AG09319 (cell line): Measurements from ENCODE around the gene WNK2.
"Not testable (repeated sequence)": the region's sequence is repeated elsewhere in the genome, so short reads cannot be mapped to it uniquely, and the experiment has no call there.

Source experiments
- DNase-seq: peaks from one replicate; pipeline ENCODE4 v3.0.0-alpha.2; 2010; ENCODE audit warnings: low read depth; ENCODE audit errors: extremely low read depth
- CTCF ChIP-seq: IDR thresholded peaks from 2 replicates; pipeline ENCODE4 v1.5.1; 2011; ENCODE audit warnings: low read depth, mild to moderate bottlenecking, inconsistent platforms, low read length, moderate library complexity

Gene WNK2

GRCh38 chr9:93246111-93246510 is 62.2 kb downstream of the WNK2 start:
- DNase-seq: no peak
- TF ChIP-seq CTCF: no peak

GRCh38 chr9:93246526-93246925 is 62.6 kb downstream of the WNK2 start:
- no peak for TF ChIP-seq CTCF

GRCh38 chr9:93247099-93247865 is 63.3 kb downstream of the WNK2 start:
- no peak for TF ChIP-seq CTCF

More at GRCh38 chr9:93246526-93246925, 62.6 kb downstream of the WNK2 start:
- no peak for DNase-seq

GRCh38 chr9:93247892-93248291 is 64.0 kb downstream of the WNK2 start:
- DNase-seq: no peak
- TF ChIP-seq CTCF: no peak

More at GRCh38 chr9:93247099-93247865, 63.3 kb downstream of the WNK2 start:
- no peak for DNase-seq

GRCh38 chr9:93248386-93249040 is 64.6 kb downstream of the WNK2 start:
- no peak for DNase-seq
- TF ChIP-seq CTCF: no peak

GRCh38 chr9:93250185-93250584 is 66.2 kb downstream of the WNK2 start:
- TF ChIP-seq CTCF: no peak
- no peak for DNase-seq

- DNase-seq: not testable (repeated sequence)
Observed at GRCh38 chr9:93251309-93251708, 67.4 kb downstream of the WNK2 start.
